CD1c-positive myeloid dendritic cell (primary cell): Measurements from ENCODE around the gene CPM.

Experiments used
- DNase-seq: peaks from one replicate; pipeline ENCODE4 v3.0.0-alpha.2; 2016; ENCODE audit errors: extremely low spot score

Gene CPM

GRCh38 chr12:68878283-68878682 lies 54.7 kb downstream of the CPM start:
- DNase-seq: no peak

GRCh38 chr12:68877583-68877982 lies 55.4 kb downstream of the CPM start:
- DNase-seq: no peak

- DNase-seq: no peak
These were observed 56.5 kb downstream of the CPM start for GRCh38 chr12:68876461-68876860.

- no peak for DNase-seq
These were observed 59.7 kb downstream of the CPM start for GRCh38 chr12:68873316-68873715.

GRCh38 chr12:68871921-68872320 lies 61.0 kb downstream of the CPM start:
- DNase-seq: peak; percentile 36

GRCh38 chr12:68871396-68871795 lies 61.6 kb downstream of the CPM start:
- no peak for DNase-seq

GRCh38 chr12:68870443-68870842 lies 62.5 kb downstream of the CPM start:
- DNase-seq: no peak

GRCh38 chr12:68870011-68870410 lies 63.0 kb downstream of the CPM start:
- DNase-seq: no peak

- no peak for DNase-seq
These were observed 64.8 kb downstream of the CPM start for GRCh38 chr12:68868043-68868790.

GRCh38 chr12:68867606-68868005 lies 65.4 kb downstream of the CPM start:
- no peak for DNase-seq

GRCh38 chr12:68866950-68867349 lies 66.0 kb downstream of the CPM start:
- DNase-seq: no peak

GRCh38 chr12:68865399-68866164 lies 67.4 kb downstream of the CPM start:
- DNase-seq: no peak

GRCh38 chr12:68864604-68865003 lies 68.4 kb downstream of the CPM start:
- DNase-seq: no peak

GRCh38 chr12:68863886-68864454 lies 69.0 kb downstream of the CPM start:
- DNase-seq: peak; percentile 61

- no peak for DNase-seq
These were observed 69.7 kb downstream of the CPM start for GRCh38 chr12:68863109-68863770.

GRCh38 chr12:68861890-68862289 lies 71.1 kb downstream of the CPM start:
- no peak for DNase-seq

GRCh38 chr12:68856510-68856909 lies 76.5 kb downstream of the CPM start:
- DNase-seq: no peak

GRCh38 chr12:68855771-68856170 lies 77.2 kb downstream of the CPM start:
- no peak for DNase-seq

GRCh38 chr12:68855111-68855510 lies 77.9 kb downstream of the CPM start:
- no peak for DNase-seq

GRCh38 chr12:68854554-68854953 lies 78.4 kb downstream of the CPM start:
- no peak for DNase-seq

- no peak for DNase-seq
These were observed 78.9 kb downstream of the CPM start for GRCh38 chr12:68854078-68854468.

- no peak for DNase-seq
These were observed 79.4 kb downstream of the CPM start for GRCh38 chr12:68853396-68854077.
